ENCODE results near the gene FAM83C.

GRCh38 chr20:35304956-35305355 is 12.7 kb upstream of the FAM83C start:
- TF ChIP-seq, protein P1, sequence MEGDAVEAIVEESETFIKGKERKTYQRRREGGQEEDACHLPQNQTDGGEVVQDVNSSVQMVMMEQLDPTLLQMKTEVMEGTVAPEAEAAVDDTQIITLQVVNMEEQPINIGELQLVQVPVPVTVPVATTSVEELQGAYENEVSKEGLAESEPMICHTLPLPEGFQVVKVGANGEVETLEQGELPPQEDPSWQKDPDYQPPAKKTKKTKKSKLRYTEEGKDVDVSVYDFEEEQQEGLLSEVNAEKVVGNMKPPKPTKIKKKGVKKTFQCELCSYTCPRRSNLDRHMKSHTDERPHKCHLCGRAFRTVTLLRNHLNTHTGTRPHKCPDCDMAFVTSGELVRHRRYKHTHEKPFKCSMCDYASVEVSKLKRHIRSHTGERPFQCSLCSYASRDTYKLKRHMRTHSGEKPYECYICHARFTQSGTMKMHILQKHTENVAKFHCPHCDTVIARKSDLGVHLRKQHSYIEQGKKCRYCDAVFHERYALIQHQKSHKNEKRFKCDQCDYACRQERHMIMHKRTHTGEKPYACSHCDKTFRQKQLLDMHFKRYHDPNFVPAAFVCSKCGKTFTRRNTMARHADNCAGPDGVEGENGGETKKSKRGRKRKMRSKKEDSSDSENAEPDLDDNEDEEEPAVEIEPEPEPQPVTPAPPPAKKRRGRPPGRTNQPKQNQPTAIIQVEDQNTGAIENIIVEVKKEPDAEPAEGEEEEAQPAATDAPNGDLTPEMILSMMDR (IDR thresholded peaks at IDR 0.05), result no peak
- TF ChIP-seq EP300 (IDR thresholded peaks at IDR 0.05) (no peak), POLR2A (IDR thresholded peaks at IDR 0.05) (no peak)

Data from suprapubic skin (tissue), 3 donors.